PC-9 (cell line): ENCODE results near the gene UBLCP1. TPM values are rescaled to one million over a fixed set of nuclear protein-coding genes. Genes with fewer than 3 reads are reported as not detected.

Experiments used
- BruUV-seq: library from RNA; stranded (reverse); fragments of 400-500 nt; replicated peaks from 2 replicates; lab custom pipeline; 2021; lab: Mats Ljungman, UMichigan
- CTCF ChIA-PET: fragments of 300-600 bp; sonication (Branson Sonifier 250); formaldehyde crosslinking; loops from one replicate; lab custom pipeline; 2022; ENCODE audit warnings: antibody characterized with exemption; lab: Charles Lee
- POLR2A ChIA-PET: fragments of 300-600 bp; sonication (Branson Sonifier 250); formaldehyde crosslinking; loops from one replicate; lab custom pipeline; 2022; ENCODE audit warnings: antibody characterized with exemption; ENCODE audit not compliant: unreplicated experiment; lab: Charles Lee
- DNase-seq, 2 experiments: peaks; one replicate each; pipeline versions ENCODE4 v3.0.0 to v3.0.0-alpha.2; 2015 to 2022; ENCODE audit warnings: mixed read lengths in 1 of 2
- H2AFZ ChIP-seq: fragments of 200-600 bp; sonication (generic); 2 replicates; pipeline ENCODE4 v1.8.1; 2017; ENCODE audit warnings: antibody characterized with exemption
- H3F3A ChIP-seq: fragments of 200-600 bp; sonication (generic); 2 replicates; pipeline ENCODE4 v1.8.1; 2017; ENCODE audit warnings: antibody characterized with exemption, mild to moderate bottlenecking, low read depth; ENCODE audit not compliant: insufficient read depth
- H3K27ac ChIP-seq: fragments of 200-600 bp; sonication (generic); 2 replicates; pipeline ENCODE4 v1.6.1; 2016; ENCODE audit warnings: mixed run types
- H3K27me3 ChIP-seq: fragments of 200-600 bp; sonication (generic); 2 replicates; pipeline ENCODE4 v1.6.1; 2016; ENCODE audit warnings: low read depth, mixed run types; ENCODE audit not compliant: insufficient read depth
- H3K36me3 ChIP-seq: fragments of 200-600 bp; sonication (generic); 2 replicates; pipeline ENCODE4 v1.6.1; 2016; ENCODE audit warnings: low read depth, mixed run types
- H3K4me1 ChIP-seq: fragments of 200-600 bp; sonication (generic); replicated peaks from 2 replicates; pipeline ENCODE4 v1.6.1; 2016; ENCODE audit warnings: mixed run types; ENCODE audit not compliant: insufficient read depth
- H3K4me2 ChIP-seq: fragments of 200-600 bp; sonication (generic); 2 replicates; pipeline ENCODE4 v1.6.1; 2017; ENCODE audit warnings: mixed run types
- H3K4me3 ChIP-seq: fragments of 200-600 bp; sonication (generic); 2 replicates; pipeline ENCODE4 v1.6.1; 2016; ENCODE audit warnings: mixed run types
- H3K79me2 ChIP-seq: fragments of 200-600 bp; sonication (generic); 2 replicates; pipeline ENCODE4 v1.6.1; 2017; ENCODE audit warnings: low read depth, mixed run types
- H3K9me2 ChIP-seq: fragments of 200-600 bp; sonication (generic); 2 replicates; pipeline ENCODE4 v1.8.1; 2017; ENCODE audit warnings: mild to moderate bottlenecking; ENCODE audit not compliant: insufficient read depth
- H3K9me3 ChIP-seq: fragments of 200-600 bp; sonication (generic); 2 replicates; pipeline ENCODE4 v1.8.1; 2016; ENCODE audit warnings: low read depth; ENCODE audit not compliant: insufficient read depth
- H4K20me1 ChIP-seq: fragments of 200-600 bp; sonication (generic); 2 replicates; pipeline ENCODE4 v1.8.1; 2017; ENCODE audit not compliant: insufficient read depth
- CTCF ChIP-seq: fragments of 200-600 bp; sonication (generic); conservative IDR thresholded peaks from 2 replicates; pipeline ENCODE4 v1.6.1; 2017; ENCODE audit warnings: mixed run types, antibody characterized with exemption, mild to moderate bottlenecking, moderate library complexity
- EZH2 ChIP-seq: fragments of 200-600 bp; sonication (generic); IDR thresholded peaks from 2 replicates; pipeline ENCODE4 v1.8.0; 2017; ENCODE audit warnings: antibody characterized with exemption, low read depth
- intact Hi-C: fragments of 100-400 bp; cut with micrococcal nuclease; formaldehyde crosslinking; loops from one replicate; pipeline ENCODE4 v1.10.0; 2022; ENCODE audit not compliant: unreplicated experiment
- total RNA-seq: library from RNA; stranded (reverse); gene quantifications from 2 replicates; pipeline ENCODE4 v1.2.3, GENCODE V29; 2021

Gene UBLCP1
- total RNA-seq, 1 experiment from 2014 or later, result 27.8 TPM

- Histone ChIP-seq H3F3A (no peaks in the 10 kb centered on the region), H3K36me3 (peaks cover 29% of the 10 kb centered on the region), H3K9me3 (no peaks in the 10 kb centered on the region), H2AFZ (no peak overlapping the region), H3K79me2 (no peaks in the 10 kb centered on the region), H3K9me2 (no peaks in the 10 kb centered on the region), H3K27me3 (no peaks in the 10 kb centered on the region), H4K20me1 (no peaks in the 10 kb centered on the region), H3K27ac (no peak overlapping the region), H3K4me1 (no peaks in the 10 kb centered on the region), H3K4me3 (no peak overlapping the region), H3K4me2 (no peak overlapping the region)
- intact Hi-C loops, result no loop called here
- TF ChIP-seq CTCF (no peak), EZH2 (no peak)
- no peak for DNase-seq
- no TSS peak for BruUV-seq
- CTCF ChIA-PET, result interaction anchor here (1.3 kb wide), 1 partner anchor 117 kb away, joined by 5 read pairs; no protein-coding TSS in a partner anchor
- POLR2A ChIA-PET, result no interaction called here
These were observed 10.8 kb downstream of the UBLCP1 start for GRCh38 chr5:159273923-159274322.

- H3K79me2 ChIP-seq, result no peaks in the 10 kb centered on the region
- H4K20me1 ChIP-seq, result no peaks in the 10 kb centered on the region
- no TSS peak for BruUV-seq
- CTCF ChIA-PET, result interaction anchor here (1.3 kb wide), 1 partner anchor 118 kb away, joined by 5 read pairs; no protein-coding TSS in a partner anchor
- no peaks in the 10 kb centered on the region for H3K27me3 ChIP-seq
- no peaks in the 10 kb centered on the region for H3F3A ChIP-seq
- no peak overlapping the region for H3K4me2 ChIP-seq
- no peaks in the 10 kb centered on the region for H3K9me3 ChIP-seq
- DNase-seq, result no peak
- no peaks in the 10 kb centered on the region for H3K4me1 ChIP-seq
- H3K9me2 ChIP-seq, result no peaks in the 10 kb centered on the region
- intact Hi-C loops, result no loop called here
- H3K4me3 ChIP-seq, result no peak overlapping the region
- POLR2A ChIA-PET, result no interaction called here
- H2AFZ ChIP-seq, result no peak overlapping the region
- TF ChIP-seq CTCF (no peak), EZH2 (no peak)
- H3K27ac ChIP-seq, result no peak overlapping the region
- H3K36me3 ChIP-seq, result peaks cover 23% of the 10 kb centered on the region
These were observed 11.6 kb downstream of the UBLCP1 start for GRCh38 chr5:159274676-159275075.

GRCh38 chr5:159286420-159287035 is 23.4 kb downstream of the UBLCP1 start:
- H3K27ac ChIP-seq, result no peak overlapping the region
- TF ChIP-seq CTCF (peak; percentile 68), EZH2 (no peak)
- intact Hi-C loops, result loop anchor here (1.0 to 10.0 kb wide), 10 partner anchors 30 to 1108 kb away; partner anchors contain the start of gene ADRA1B
- ChIA-PET CTCF (interaction anchor here (0.5 to 1.9 kb wide), 6 partner anchors 31 to 701 kb away, joined by 3 to 10 read pairs (median 5); no protein-coding TSS in a partner anchor), POLR2A (interaction anchor here (0.6 kb wide), 2 partner anchors 112 to 700 kb away, joined by 3 to 17 read pairs; no protein-coding TSS in a partner anchor)
- no peak overlapping the region for H3K4me3 ChIP-seq
- H3K4me1 ChIP-seq, result 0 out of 2 replicates have a peak, but pooled peaks cover 5% of the 10 kb centered on the region
- no peaks in the 10 kb centered on the region for H4K20me1 ChIP-seq
- H3K36me3 ChIP-seq, result no peaks in the 10 kb centered on the region
- H3K4me2 ChIP-seq, result no peak overlapping the region
- H3K27me3 ChIP-seq, result no peaks in the 10 kb centered on the region
- peaks cover 4% of the 10 kb centered on the region; the same call in 1 of the 2 replicates for H3F3A ChIP-seq
- DNase-seq, result no peak
- BruUV-seq, result no TSS peak
- H3K9me2 ChIP-seq, result no peaks in the 10 kb centered on the region
- H3K9me3 ChIP-seq, result no peaks in the 10 kb centered on the region
- no peaks in the 10 kb centered on the region for H3K79me2 ChIP-seq
- no peak overlapping the region for H2AFZ ChIP-seq
